HK-2 (cell line): ENCODE measurements around the gene PGPEP1.
"Not testable (repeated sequence)": the region's sequence is repeated elsewhere in the genome, so short reads cannot be mapped to it uniquely, and the experiment has no call there.

ENCODE experiments used
- DNase-seq: peaks from one replicate; pipeline ENCODE4 v3.0.0-alpha.2; 2018; ENCODE audit not compliant: unreplicated experiment

The PGPEP1 gene

GRCh38 chr19:18364277-18364825, 24.0 kb downstream of the PGPEP1 start:
- not testable (repeated sequence) for DNase-seq

GRCh38 chr19:18364826-18365528, 24.6 kb downstream of the PGPEP1 start:
- DNase-seq = peak; percentile 82

- no peak for DNase-seq
These were observed 25.6 kb downstream of the PGPEP1 start for GRCh38 chr19:18366021-18366435.

GRCh38 chr19:18368504-18369222, 28.3 kb downstream of the PGPEP1 start:
- DNase-seq = no peak

- no peak for DNase-seq
These were observed 33.1 kb downstream of the PGPEP1 start for GRCh38 chr19:18373407-18373891.

- peak; percentile 98 for DNase-seq
These were observed 33.7 kb downstream of the PGPEP1 start for GRCh38 chr19:18373892-18374629.

- DNase-seq = no peak
These were observed 36.6 kb downstream of the PGPEP1 start for GRCh38 chr19:18377026-18377425.

- peak; percentile 83 for DNase-seq
These were observed 39.7 kb downstream of the PGPEP1 start for GRCh38 chr19:18379803-18380747.

- no peak for DNase-seq
These were observed 40.4 kb downstream of the PGPEP1 start for GRCh38 chr19:18380843-18381242.

- DNase-seq = peak; percentile 73
These were observed 43.2 kb downstream of the PGPEP1 start for GRCh38 chr19:18383622-18384021.

- no peak for DNase-seq
These were observed 44.4 kb downstream of the PGPEP1 start for GRCh38 chr19:18384775-18385174.

GRCh38 chr19:18385359-18385674, 44.9 kb downstream of the PGPEP1 start:
- no peak for DNase-seq

GRCh38 chr19:18385675-18386542, 45.5 kb downstream of the PGPEP1 start, which contains the start of gene GDF15:
GDF15 (plus strand) TSS chr19:18386158; CDS start chr19:18386190, 32 bp downstream.
- peak; percentile 89 for DNase-seq

GRCh38 chr19:18386543-18387271, 46.3 kb downstream of the PGPEP1 start:
- no peak for DNase-seq

GRCh38 chr19:18388100-18388959, 47.9 kb downstream of the PGPEP1 start:
- peak; percentile 77 for DNase-seq

- no peak for DNase-seq
These were observed 48.7 kb downstream of the PGPEP1 start for GRCh38 chr19:18388960-18389725.

GRCh38 chr19:18389726-18390064, 49.3 kb downstream of the PGPEP1 start:
- no peak for DNase-seq
